H1 (cell line): Measurements from ENCODE around the gene TIGD6. TPM values are rescaled to one million over a fixed set of nuclear protein-coding genes. Genes with fewer than 3 reads are reported as not detected.

Experiments
- CHD7 ChIP-seq: fragments of 300-600 bp; sonication (generic); IDR thresholded peaks from 2 replicates; pipeline ENCODE4 v1.7.1; 2012; ENCODE audit warnings: low read length, moderate library complexity, mild to moderate bottlenecking, inconsistent platforms; ENCODE audit not compliant: insufficient replicate concordance
- polyA plus RNA-seq, 7 experiments: library from polyadenylated mRNA; depleted of rRNA in 3 of 7; stranded (reverse) in 5 of 7; unstranded in 2 of 7; fragments of >200 nt in 5 of 7; fragments of 200-250 nt in 2 of 7; gene quantifications; 1 replicate in 5 of 7; 2 replicates in 1 of 7; 4 replicates in 1 of 7; pipeline versions ENCODE4 v1.2.1 to v1.2.3, GENCODE V29; 2011 to 2013; ENCODE audit warnings: missing spikeins in 2 of 7, mixed read lengths in 2 of 7
- total RNA-seq: library from RNA; stranded (reverse); fragmentation: NEBNext Ultra II Directional; extraction: Animal tissue kit (Norgen Biotek cat#: 25700); gene quantifications from 2 replicates; pipeline ENCODE4 v1.2.1, GENCODE V29; 2021

Gene TIGD6
- total and polyA plus RNA-seq, 2 of the 8 experiments (the other 6 are each of a cell fraction or from before 2014, with no cell fraction given) = 1.3 to 2.4 TPM

GRCh38 chr5:149993471-149993870 lies 7.0 kb downstream of the TIGD6 start (continued):
- TF ChIP-seq CHD7 = no peak
